ENCODE measurements around the gene SNPH. TPM values are rescaled to one million over a fixed set of nuclear protein-coding genes. Genes with fewer than 3 reads are reported as not detected.

Gene SNPH
- total and polyA plus RNA-seq, 2 experiments from 2014 or later = 5.7 to 11.2 TPM

DNA sequence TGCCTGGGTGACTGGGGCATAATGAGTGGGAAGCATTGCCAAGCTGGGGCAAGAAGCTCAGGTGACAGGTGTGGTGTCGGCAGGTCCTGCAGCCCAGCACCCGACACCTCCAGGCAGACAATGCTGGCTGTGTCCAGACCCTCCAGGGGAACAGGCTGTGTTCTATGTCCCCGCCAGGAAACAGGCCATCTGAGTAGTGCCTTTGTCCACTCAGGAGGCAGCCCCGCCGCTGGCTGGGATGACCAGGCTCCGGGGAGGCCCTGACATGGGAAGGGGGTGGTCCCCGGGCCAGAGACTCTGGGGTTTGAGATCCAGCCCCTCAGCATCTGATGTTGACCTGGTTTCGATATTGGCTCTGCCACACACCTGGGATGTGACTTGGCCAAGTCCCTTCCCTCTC is 28.4 kb downstream of the SNPH start:
- in situ Hi-C loops (cut with MboI) = no loop called here
- 88 to 96% methylated on average over 8 of the region's 8 CpGs for WGBS, 2 experiments (ENCODE audit: low coverage in 1 of 2, low lambda C conversion rate in 2 of 2, missing lambda C conversion rate in 2 of 2)
- Histone ChIP-seq H3K9me2 (ENCODE audit: insufficient read depth) (no peaks in the 10 kb centered on the region), H3K27me3 (replicated peaks; ENCODE audit: insufficient read depth) (no peaks in the 10 kb centered on the region), H4K20me1 (ENCODE audit: insufficient read depth) (no peaks in the 10 kb centered on the region), H3F3A (ENCODE audit: insufficient read depth) (no peaks in the 10 kb centered on the region), H3K27ac (no peak overlapping the region), H3K4me3 (no peak overlapping the region), H3K4me1 (ENCODE audit: insufficient read depth) (no peaks in the 10 kb centered on the region), H3K36me3 (ENCODE audit: low read depth) (no peaks in the 10 kb centered on the region; the same call in 1 of the 2 replicates), H3K9ac (no peak overlapping the region), H3K4me2 (ENCODE audit: unreplicated experiment) (no peak overlapping the region), H3K9me3 (ENCODE audit: low read depth) (no peaks in the 10 kb centered on the region), H2AFZ (no peak overlapping the region), H3K79me2 (ENCODE audit: insufficient read depth) (no peaks in the 10 kb centered on the region)
- TF ChIP-seq EZH2 (IDR thresholded peaks at IDR 0.05; ENCODE audit: insufficient read depth, poor library complexity, severe bottlenecking) (no peak), EZH2phosphoT487 (IDR thresholded peaks at IDR 0.05; ENCODE audit: insufficient read depth, low read depth) (no peak)
- DNase-seq = no peak

DNA sequence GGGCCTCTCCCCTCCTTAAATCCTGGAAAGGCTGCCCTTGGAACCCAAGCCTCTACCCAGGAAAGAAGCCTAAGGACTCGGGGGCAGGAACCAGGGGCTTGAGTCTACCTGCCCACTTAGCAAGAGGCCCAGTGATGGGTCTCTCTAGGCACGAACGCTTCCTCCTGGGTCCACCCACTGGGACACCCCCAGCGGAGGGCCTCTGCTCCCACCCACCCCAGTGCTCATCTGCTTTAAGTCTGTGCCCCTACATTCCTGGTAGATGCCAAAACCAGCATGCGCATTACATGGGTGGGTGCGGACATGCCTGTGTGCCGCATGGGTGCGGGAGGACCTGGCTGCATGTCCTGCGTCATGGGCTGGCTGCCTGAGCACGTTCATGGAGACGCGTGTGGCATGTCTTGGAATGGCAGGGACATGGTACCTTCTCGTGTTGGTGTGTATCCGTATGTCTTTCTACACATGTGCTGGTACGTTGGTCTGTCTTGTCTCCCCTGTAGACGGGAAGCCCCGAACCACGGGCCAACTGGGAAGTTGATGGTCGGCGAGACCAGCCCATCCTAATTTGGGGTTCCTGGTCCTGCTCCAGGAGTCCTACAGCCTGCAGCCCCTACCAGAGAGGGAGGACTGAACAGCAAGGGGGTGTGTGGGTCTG is 29.3 kb downstream of the SNPH start:
- WGBS, 2 experiments (ENCODE audit: low coverage in 1 of 2, low lambda C conversion rate in 2 of 2, missing lambda C conversion rate in 2 of 2) = 89 to 90% methylated on average over 19 to 20 of the region's 20 CpGs

DNA sequence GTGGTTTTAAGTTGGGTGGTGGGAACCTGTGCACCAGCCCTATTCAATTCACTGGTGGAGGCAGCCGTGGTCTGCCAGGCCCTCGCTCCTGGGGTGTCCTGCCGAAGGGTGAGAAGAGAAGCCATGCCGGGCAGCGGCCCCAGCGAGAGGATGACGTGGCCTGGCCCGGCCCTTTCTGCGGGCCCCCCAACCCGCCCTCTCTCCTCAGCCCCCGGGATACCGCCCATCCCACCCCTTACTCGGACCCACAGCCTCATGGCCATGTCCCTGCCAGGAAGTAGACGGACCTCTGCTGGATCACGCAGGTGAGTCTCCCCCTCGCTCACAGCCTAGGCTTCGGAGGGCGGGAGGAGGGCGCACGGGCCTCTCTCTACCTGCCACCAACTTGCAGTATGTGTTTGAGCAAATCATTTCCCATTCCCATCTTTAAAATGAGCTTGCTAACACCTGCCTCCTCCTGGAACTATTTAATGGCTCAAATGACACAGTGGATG is 30.1 kb downstream of the SNPH start:
- Histone ChIP-seq H3K27ac (no peak overlapping the region), H3K9ac (no peak overlapping the region), H3K9me3 (ENCODE audit: low read depth) (no peaks in the 10 kb centered on the region), H2AFZ (no peak overlapping the region), H3K9me2 (ENCODE audit: insufficient read depth) (no peaks in the 10 kb centered on the region), H3F3A (ENCODE audit: insufficient read depth) (no peaks in the 10 kb centered on the region), H3K27me3 (replicated peaks; ENCODE audit: insufficient read depth) (no peaks in the 10 kb centered on the region), H3K4me2 (ENCODE audit: unreplicated experiment) (no peak overlapping the region), H3K36me3 (ENCODE audit: low read depth) (no peaks in the 10 kb centered on the region; the same call in 1 of the 2 replicates), H3K4me3 (no peak overlapping the region), H3K79me2 (ENCODE audit: insufficient read depth) (no peaks in the 10 kb centered on the region), H3K4me1 (ENCODE audit: insufficient read depth) (peaks cover 7% of the 10 kb centered on the region; the same call in 1 of the 2 replicates), H4K20me1 (ENCODE audit: insufficient read depth) (no peaks in the 10 kb centered on the region)
- in situ Hi-C loops (cut with MboI) = no loop called here
- no peak for TF ChIP-seq EZH2 (IDR thresholded peaks at IDR 0.05; ENCODE audit: insufficient read depth, poor library complexity, severe bottlenecking)
- TF ChIP-seq EZH2phosphoT487 (IDR thresholded peaks at IDR 0.05; ENCODE audit: insufficient read depth, low read depth) = no peak
- no peak for DNase-seq
- 94 to 95% methylated on average over 20 of the region's 20 CpGs for WGBS, 2 experiments (ENCODE audit: low coverage in 1 of 2, low lambda C conversion rate in 2 of 2, missing lambda C conversion rate in 2 of 2)

More for the DNA sequence above, 29.3 kb downstream of the SNPH start:
- Histone ChIP-seq H3K27me3 (replicated peaks; ENCODE audit: insufficient read depth) (no peaks in the 10 kb centered on the region), H3K27ac (no peak overlapping the region), H3K9ac (no peak overlapping the region), H3K4me3 (no peak overlapping the region), H3K9me3 (ENCODE audit: low read depth) (no peaks in the 10 kb centered on the region), H3K36me3 (ENCODE audit: low read depth) (no peaks in the 10 kb centered on the region; the same call in 1 of the 2 replicates), H3K9me2 (ENCODE audit: insufficient read depth) (no peaks in the 10 kb centered on the region), H2AFZ (no peak overlapping the region), H4K20me1 (ENCODE audit: insufficient read depth) (no peaks in the 10 kb centered on the region), H3K4me2 (ENCODE audit: unreplicated experiment) (no peak overlapping the region), H3F3A (ENCODE audit: insufficient read depth) (no peaks in the 10 kb centered on the region), H3K79me2 (ENCODE audit: insufficient read depth) (no peaks in the 10 kb centered on the region), H3K4me1 (ENCODE audit: insufficient read depth) (no peaks in the 10 kb centered on the region)
- DNase-seq = no peak
- in situ Hi-C loops (cut with MboI) = no loop called here
- no peak for TF ChIP-seq EZH2 (IDR thresholded peaks at IDR 0.05; ENCODE audit: insufficient read depth, poor library complexity, severe bottlenecking)

DNA sequence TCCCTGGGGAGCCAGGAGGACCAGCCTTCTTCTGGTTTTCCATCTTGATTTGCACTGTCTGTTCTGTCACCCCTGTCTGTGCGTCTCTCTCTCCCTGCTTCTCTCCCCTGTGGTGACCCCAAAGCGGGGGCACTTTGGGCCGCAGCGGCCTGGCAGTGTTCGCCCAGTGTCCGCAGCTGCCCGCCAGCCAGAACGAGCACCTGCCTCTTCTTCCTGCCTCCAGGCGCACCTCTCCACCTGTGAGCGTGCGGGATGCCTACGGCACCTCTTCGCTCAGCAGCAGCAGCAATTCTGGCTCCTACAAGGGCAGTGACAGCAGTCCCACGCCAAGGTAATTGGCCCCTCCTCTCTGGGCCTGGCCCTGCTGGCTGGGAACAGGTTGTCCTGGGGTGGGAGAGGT is 30.8 kb downstream of the SNPH start:
- in situ Hi-C loops (cut with MboI) = no loop called here
- no peak for TF ChIP-seq EZH2phosphoT487 (IDR thresholded peaks at IDR 0.05; ENCODE audit: insufficient read depth, low read depth)
- TF ChIP-seq EZH2 (IDR thresholded peaks at IDR 0.05; ENCODE audit: insufficient read depth, poor library complexity, severe bottlenecking) = no peak
- H3K9ac ChIP-seq = no peak overlapping the region
- H3K9me2 ChIP-seq (ENCODE audit: insufficient read depth) = no peaks in the 10 kb centered on the region
- H3K4me2 ChIP-seq (ENCODE audit: unreplicated experiment) = no peak overlapping the region
- no peak overlapping the region for H3K27ac ChIP-seq
- H4K20me1 ChIP-seq (ENCODE audit: insufficient read depth) = no peaks in the 10 kb centered on the region
- H3F3A ChIP-seq (ENCODE audit: insufficient read depth) = no peaks in the 10 kb centered on the region
- H3K4me1 ChIP-seq (ENCODE audit: insufficient read depth) = peaks cover 7% of the 10 kb centered on the region; the same call in 1 of the 2 replicates
- H2AFZ ChIP-seq = no peak overlapping the region
- no peaks in the 10 kb centered on the region for H3K9me3 ChIP-seq (ENCODE audit: low read depth)
- no peak for DNase-seq
- WGBS, 2 experiments (ENCODE audit: low coverage in 1 of 2, low lambda C conversion rate in 2 of 2, missing lambda C conversion rate in 2 of 2) = 91 to 95% methylated on average over 14 of the region's 14 CpGs
- H3K79me2 ChIP-seq (ENCODE audit: insufficient read depth) = no peaks in the 10 kb centered on the region
- H3K36me3 ChIP-seq (ENCODE audit: low read depth) = no peaks in the 10 kb centered on the region; the same call in 1 of the 2 replicates
- H3K27me3 ChIP-seq (replicated peaks; ENCODE audit: insufficient read depth) = no peaks in the 10 kb centered on the region
- no peak overlapping the region for H3K4me3 ChIP-seq

Data from GM23248 (cell line).